CD4-positive, alpha-beta T cell treated with Interleukin-6 at 100 ng/mL for 8 hours (primary cell): ENCODE data around the gene PALB2.
"Not testable (repeated sequence)": the region's sequence is repeated elsewhere in the genome, so short reads cannot be mapped to it uniquely, and the experiment has no call there.

ENCODE experiments used
- DNase-seq: peaks from one replicate; pipeline ENCODE4 v3.0.0-alpha.2; 2020; ENCODE audit warnings: mixed read lengths, low spot score

Gene PALB2

GRCh38 chr16:23642246-23642774 is 1.2 kb upstream of the PALB2 start:
- DNase-seq, result no peak

- DNase-seq, result no peak
These were observed 537 bp downstream of the PALB2 start for GRCh38 chr16:23640615-23640930.

DNA sequence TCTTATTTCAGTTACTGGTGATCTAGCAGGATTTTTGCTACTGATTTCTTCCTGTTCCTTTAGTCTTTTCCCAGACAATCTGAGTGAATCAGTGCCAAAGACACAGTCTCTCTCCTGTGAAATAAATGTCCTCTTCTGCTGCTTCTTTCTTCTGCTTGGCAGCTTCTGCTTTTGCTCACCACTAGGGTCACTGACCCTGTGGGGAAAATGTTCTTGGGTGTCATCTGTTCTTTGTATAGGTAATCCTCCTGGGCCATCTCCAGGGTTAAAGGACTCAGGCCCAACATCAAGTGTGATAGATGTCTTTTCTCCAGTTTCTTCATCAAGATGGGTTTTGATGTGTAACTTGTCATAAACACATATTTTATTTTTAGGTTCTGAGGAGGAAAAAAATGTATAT is 5.2 kb downstream of the PALB2 start:
- no peak for DNase-seq

- no peak for DNase-seq
These were observed 6.6 kb downstream of the PALB2 start for GRCh38 chr16:23634461-23635036.

DNA sequence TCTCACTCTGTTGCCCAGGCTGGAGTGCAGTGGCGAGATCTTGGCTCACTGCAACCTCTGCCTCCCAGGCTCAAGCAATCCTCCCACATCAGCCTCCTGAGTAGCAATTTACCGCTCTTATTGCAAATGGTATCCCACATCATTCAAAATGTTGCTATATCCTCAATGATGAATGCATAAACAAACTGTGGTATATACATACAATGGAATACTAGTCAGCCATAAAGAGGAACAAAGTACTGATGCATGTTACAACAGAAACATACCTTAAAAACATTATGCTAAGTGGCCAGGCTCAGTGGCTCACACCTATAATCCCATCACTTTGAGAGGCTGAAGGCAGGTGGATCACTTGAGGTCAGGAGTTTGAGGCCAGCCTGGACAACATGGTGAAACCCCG is 9.2 kb downstream of the PALB2 start:
- DNase-seq, result not testable (repeated sequence)

- DNase-seq, result no peak
These were observed 11.6 kb downstream of the PALB2 start for GRCh38 chr16:23629516-23629915.

GRCh38 chr16:23624092-23624491 is 17.0 kb downstream of the PALB2 start:
- no peak for DNase-seq

DNA sequence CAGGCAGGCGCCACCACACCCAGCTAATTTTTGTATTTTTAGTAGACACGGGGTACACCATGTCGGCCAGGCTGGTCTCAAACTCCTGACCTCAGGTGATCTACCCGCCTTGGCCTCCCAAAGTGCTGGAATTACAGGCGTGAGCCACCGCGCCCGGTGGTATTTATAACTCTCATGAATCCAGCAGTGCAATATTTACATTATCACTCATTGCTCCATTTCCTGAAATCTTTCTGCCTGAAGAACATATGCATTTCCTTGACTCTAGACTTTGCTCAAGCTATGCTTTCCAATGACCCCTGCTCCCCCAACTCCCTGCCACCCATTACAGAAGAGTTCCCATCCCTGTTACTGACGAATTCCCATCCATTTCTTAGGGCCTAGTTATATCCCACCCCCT is 25.3 kb downstream of the PALB2 start:
- DNase-seq, result no peak

- DNase-seq, result no peak
These were observed 29.2 kb downstream of the PALB2 start for GRCh38 chr16:23611936-23612335.

DNA sequence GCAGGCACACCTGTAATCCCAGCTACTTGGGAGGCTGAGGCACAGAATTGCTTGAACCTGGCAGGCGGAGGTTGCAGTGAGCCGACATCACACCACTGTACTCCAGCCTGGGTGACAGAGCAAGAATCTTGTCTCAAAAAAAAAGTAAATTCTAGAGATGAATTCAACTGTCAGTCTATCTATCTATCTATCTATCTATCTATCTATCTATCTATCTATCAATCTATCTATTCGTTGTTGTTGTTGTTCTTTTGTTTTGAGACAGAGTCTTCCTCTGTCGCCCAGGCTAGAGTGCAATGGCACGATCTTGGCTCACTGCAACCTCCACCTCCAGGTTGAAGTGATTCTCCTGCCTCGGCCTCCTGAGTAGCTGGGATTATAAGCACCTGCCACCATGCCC is 30.2 kb downstream of the PALB2 start:
- DNase-seq, result not testable (repeated sequence)

DNA sequence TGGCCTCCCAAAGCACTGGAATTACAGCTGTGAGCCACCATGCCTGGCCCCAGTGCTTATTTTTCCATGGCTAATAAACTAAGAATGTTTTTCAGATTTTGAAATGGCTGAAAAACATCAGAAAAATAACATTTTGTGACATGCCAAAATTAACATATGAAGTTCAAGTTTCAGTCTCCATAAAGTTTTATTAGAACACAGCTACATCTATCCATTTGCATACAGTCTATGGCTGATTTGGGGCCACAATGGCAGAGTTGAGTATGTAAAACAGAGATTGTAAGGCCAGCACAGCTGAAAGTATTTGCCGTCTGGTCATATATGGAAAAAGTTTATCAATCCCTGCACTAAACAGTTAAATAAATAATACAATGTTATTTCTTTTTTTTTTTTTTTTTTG is 31.2 kb downstream of the PALB2 start:
- DNase-seq, result no peak

- DNase-seq, result no peak
These were observed 32.9 kb downstream of the PALB2 start for GRCh38 chr16:23608194-23608593.

GRCh38 chr16:23607726-23608125 is 33.4 kb downstream of the PALB2 start:
- DNase-seq, result no peak

DNA sequence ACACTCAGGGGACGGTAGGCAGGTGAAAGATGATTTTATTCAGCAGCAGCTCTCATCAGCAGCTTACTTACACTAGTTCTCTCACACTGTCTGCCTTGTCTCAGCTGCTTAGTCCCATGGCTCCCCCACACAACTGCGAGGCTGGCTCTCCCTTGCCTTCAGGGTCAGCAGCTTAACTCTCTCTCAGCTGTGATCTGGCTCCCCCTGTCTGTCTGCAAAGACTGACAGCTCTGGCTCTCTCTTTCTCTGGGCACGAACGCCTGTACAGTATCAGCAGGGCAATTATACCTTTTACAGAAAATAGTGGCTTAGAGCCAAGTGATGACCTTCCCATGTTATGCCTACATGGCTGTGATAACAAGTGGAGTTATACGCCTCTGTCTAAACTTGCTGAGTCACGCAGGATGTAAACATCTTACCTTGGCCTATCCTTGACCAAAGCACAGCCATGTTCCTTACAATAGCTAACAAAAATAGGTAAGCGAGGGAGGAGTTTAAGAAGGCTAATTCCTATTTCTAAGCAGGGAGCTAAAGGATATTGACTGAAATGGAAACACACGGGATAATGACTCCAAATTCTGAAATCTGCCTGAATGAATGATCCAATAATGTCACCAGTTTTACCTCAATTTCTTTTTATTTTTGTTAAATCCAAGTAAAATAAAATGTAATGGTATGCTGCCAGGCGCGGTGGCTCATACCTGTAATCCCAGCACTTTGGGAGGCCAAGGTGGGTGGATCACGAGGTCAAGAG is 43.9 kb downstream of the PALB2 start:
- DNase-seq, result no peak

- peak; percentile 86 for DNase-seq
These were observed 45.0 kb downstream of the PALB2 start, which contains the start of gene NDUFAB1 for GRCh38 chr16:23595951-23596720. TSS of gene NDUFAB1 (minus strand) at chr16:23596316. CDS start at chr16:23596290, 26 bp downstream.

DNA sequence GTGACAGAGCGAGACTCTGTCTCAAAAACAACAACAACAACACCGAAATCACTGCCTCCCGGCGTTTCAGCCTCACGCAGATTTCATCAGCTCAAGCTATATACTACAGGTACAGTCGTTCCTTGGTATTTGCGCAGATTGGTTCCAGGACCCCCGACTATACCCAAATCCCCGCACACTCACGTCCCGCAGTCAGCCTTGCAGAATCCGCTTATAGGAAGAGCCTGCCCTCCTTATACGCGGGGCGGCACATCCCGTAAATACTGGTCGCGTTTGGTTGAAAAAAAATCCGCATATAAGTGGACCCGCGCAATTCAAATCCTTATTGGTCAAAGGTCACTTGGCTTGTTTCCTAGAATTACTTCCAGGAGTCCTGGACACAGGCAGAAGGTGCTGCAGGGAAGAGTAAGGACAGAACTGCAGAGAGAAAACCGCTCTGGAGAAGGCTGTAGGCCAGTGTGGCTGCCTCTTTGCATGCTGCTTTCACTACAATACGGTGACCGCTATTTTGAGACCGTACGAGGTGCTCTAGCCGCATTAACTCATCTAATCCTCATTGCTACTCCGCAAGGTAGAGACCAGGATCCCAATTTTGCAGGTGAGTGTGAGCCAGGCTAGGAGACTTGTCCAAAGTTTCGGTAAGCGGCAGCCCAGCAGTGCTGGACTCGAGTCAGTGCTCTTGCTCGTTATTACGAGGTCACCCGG is 45.7 kb downstream of the PALB2 start:
- no peak for DNase-seq

DNA sequence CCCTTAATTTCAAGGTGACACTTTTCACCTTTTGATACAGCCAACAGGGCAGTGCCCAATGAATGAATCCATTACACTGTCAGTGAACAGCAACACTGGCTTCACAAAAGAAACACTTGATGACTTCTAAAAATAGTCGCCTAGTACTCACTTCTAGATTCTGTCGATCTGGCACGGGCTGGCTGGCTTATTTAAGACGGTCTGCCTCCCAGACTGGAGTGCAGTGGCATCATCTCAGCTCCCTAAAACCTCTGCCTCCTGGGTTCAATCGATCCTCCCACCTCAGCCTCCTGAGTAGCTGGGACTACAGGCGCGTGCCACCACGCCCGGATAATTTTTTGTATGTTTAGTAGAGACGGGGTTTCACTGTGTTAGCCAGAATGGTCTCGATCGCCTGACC is 46.9 kb downstream of the PALB2 start:
- DNase-seq, result no peak

DNA sequence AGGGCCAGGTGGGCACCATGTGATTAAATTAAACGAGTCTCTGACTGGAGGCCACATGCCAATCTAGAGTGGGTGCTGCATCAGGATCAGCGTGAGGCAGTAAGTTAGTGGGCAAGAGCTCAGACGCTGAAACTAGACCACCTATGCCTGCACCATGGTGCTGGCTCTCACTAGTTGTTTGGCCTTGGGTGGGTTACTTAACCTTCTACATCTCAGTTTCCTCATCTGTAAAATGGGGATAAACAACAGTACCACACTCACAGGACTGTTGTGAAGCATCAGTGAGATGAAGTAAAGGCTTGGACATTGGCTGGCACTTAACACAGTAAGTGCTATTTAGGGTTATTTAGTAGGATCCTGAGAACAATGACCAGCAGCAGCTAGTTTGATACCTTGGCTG is 50.9 kb downstream of the PALB2 start:
- no peak for DNase-seq

- DNase-seq, result no peak
These were observed 53.4 kb downstream of the PALB2 start for GRCh38 chr16:23587726-23588125.

- no peak for DNase-seq
These were observed 56.7 kb downstream of the PALB2 start for GRCh38 chr16:23584186-23585076.

DNA sequence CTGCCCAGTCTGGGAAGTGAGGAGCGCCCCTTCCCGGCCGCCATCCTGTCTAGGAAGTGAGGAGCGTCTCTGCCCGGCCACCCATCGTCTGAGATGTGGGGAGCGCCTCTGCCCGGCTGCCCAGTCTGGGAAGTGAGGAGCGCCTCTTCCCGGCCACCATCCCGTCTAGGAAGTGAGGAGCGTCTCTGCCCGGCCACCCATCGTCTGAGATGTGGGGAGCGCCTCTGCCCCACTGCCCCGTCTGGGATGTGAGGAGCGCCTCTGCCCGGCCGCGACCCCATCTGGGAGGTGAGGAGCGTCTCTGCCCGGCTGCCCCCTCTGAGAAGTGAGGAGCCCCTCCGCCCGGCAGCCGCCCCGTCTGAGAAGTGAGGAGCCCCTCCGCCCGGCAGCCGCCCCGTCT is 57.8 kb downstream of the PALB2 start:
- not testable (repeated sequence) for DNase-seq
